HepG2 (cell line): Measurements from ENCODE around the gene RAB40C. TPM values are rescaled to one million over a fixed set of nuclear protein-coding genes. Genes with fewer than 3 reads are reported as not detected.

Experiments
- HOXD1 ChIP-seq: sonication (generic); formaldehyde crosslinking; IDR thresholded peaks from 2 replicates; pipeline ENCODE4 v1.5.0; 2020; ENCODE audit warnings: missing genetic modification reagents
- POLR2A ChIP-seq, 2 experiments: IDR thresholded peaks; 2 replicates each; pipeline ENCODE4 v1.6.1; 2011; ENCODE audit warnings: low read depth in 2 of 2, low read length in 2 of 2, mild to moderate bottlenecking in 1 of 2, moderate library complexity in 1 of 2; ENCODE audit not compliant: insufficient read depth in 1 of 2
- RAD51 ChIP-seq: fragments of 450-650 bp; IDR thresholded peaks from 2 replicates; pipeline ENCODE4 v1.6.1; 2016; ENCODE audit warnings: borderline replicate concordance
- ZNF101 ChIP-seq: sonication (generic); formaldehyde crosslinking; IDR thresholded peaks from 2 replicates; pipeline ENCODE4 v1.4.0; 2020; ENCODE audit warnings: mild to moderate bottlenecking, low read depth, missing genetic modification reagents, borderline replicate concordance
- ZNF343 ChIP-seq: sonication (generic); formaldehyde crosslinking; IDR thresholded peaks from 2 replicates; pipeline ENCODE4 v1.4.0; 2020; ENCODE audit warnings: mild to moderate bottlenecking, missing genetic modification reagents
- polyA plus RNA-seq, 8 experiments: library from polyadenylated mRNA; depleted of rRNA in 3 of 8; stranded (reverse) in 7 of 8; unstranded in 1 of 8; fragments of >200 nt; fragmentation: Illumina TruSeq in 4 of 8; extraction: Trizol in 4 of 8; gene quantifications; 2 replicates each; pipeline versions ENCODE4 v1.2.1 to v1.2.3, GENCODE V29; 2011 to 2016; ENCODE audit warnings: low read depth in 4 of 8, missing spikeins in 1 of 8, mixed read lengths in 1 of 8; ENCODE audit not compliant: insufficient read depth in 1 of 8
- total RNA-seq, 5 experiments: library from RNA; depleted of rRNA; stranded (reverse); fragments of >200 nt; fragmentation: Illumina TruSeq; extraction: Trizol; gene quantifications; 2 replicates each; pipeline ENCODE4 v1.2.3, GENCODE V29; 2016; ENCODE audit warnings: low read depth in 1 of 5
- TF ChIP-seq, protein P1 (sequence below): sonication (generic); formaldehyde crosslinking; IDR thresholded peaks from 2 replicates; pipeline ENCODE4 v1.4.0; 2020; ENCODE audit warnings: missing genetic modification reagents, borderline replicate concordance
- TF ChIP-seq, protein P2 (sequence below): sonication (generic); formaldehyde crosslinking; IDR thresholded peaks from 2 replicates; pipeline ENCODE4 v1.4.0; 2020; ENCODE audit warnings: missing genetic modification reagents, borderline replicate concordance
- TF ChIP-seq, protein P3 (sequence below): sonication (generic); formaldehyde crosslinking; IDR thresholded peaks from 2 replicates; pipeline ENCODE4 v1.4.0; 2020; ENCODE audit warnings: missing genetic modification reagents, borderline replicate concordance

The RAB40C gene
- total and polyA plus RNA-seq, 2 of the 13 experiments (the other 11 are each of a cell fraction or from before 2014, with no cell fraction given), result 7.7 to 11.5 TPM

DNA sequence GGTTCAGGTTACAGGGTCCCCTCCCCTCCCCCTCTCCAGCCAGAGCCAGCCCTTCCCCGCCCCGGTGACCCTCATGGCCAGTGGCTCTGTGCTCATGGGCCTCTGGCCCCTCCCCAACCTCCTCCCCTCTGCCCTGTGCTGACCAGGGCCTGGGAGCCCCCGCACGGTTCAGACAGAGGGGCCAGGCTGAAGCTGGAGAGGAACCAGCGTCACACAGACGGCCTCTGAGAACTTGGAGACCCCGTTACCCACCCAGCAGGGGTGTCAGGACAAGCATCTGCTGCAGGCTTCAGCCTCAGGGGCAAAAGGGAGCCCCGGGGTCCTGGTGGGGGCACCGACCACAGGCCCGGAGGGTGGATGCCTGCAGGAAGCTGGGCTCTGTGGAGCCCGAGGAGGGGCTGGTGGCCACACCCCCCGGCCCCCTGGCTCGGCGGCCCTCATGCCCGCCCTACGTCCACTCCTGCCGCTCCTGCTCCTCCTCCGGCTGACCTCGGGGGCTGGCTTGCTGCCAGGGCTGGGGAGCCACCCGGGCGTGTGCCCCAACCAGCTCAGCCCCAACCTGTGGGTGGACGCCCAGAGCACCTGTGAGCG, 41.0 kb downstream of the RAB40C start, which contains the start of gene WFIKKN1 (continued):
- TF ChIP-seq, protein P1, sequence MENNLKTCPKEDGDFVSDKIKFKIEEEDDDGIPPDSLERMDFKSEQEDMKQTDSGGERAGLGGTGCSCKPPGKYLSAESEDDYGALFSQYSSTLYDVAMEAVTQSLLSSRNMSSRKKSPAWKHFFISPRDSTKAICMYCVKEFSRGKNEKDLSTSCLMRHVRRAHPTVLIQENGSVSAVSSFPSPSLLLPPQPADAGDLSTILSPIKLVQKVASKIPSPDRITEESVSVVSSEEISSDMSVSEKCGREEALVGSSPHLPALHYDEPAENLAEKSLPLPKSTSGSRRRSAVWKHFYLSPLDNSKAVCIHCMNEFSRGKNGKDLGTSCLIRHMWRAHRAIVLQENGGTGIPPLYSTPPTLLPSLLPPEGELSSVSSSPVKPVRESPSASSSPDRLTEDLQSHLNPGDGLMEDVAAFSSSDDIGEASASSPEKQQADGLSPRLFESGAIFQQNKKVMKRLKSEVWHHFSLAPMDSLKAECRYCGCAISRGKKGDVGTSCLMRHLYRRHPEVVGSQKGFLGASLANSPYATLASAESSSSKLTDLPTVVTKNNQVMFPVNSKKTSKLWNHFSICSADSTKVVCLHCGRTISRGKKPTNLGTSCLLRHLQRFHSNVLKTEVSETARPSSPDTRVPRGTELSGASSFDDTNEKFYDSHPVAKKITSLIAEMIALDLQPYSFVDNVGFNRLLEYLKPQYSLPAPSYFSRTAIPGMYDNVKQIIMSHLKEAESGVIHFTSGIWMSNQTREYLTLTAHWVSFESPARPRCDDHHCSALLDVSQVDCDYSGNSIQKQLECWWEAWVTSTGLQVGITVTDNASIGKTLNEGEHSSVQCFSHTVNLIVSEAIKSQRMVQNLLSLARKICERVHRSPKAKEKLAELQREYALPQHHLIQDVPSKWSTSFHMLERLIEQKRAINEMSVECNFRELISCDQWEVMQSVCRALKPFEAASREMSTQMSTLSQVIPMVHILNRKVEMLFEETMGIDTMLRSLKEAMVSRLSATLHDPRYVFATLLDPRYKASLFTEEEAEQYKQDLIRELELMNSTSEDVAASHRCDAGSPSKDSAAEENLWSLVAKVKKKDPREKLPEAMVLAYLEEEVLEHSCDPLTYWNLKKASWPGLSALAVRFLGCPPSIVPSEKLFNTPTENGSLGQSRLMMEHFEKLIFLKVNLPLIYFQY (CRISPR knock-in tag), result no peak
- TF ChIP-seq, protein P2, sequence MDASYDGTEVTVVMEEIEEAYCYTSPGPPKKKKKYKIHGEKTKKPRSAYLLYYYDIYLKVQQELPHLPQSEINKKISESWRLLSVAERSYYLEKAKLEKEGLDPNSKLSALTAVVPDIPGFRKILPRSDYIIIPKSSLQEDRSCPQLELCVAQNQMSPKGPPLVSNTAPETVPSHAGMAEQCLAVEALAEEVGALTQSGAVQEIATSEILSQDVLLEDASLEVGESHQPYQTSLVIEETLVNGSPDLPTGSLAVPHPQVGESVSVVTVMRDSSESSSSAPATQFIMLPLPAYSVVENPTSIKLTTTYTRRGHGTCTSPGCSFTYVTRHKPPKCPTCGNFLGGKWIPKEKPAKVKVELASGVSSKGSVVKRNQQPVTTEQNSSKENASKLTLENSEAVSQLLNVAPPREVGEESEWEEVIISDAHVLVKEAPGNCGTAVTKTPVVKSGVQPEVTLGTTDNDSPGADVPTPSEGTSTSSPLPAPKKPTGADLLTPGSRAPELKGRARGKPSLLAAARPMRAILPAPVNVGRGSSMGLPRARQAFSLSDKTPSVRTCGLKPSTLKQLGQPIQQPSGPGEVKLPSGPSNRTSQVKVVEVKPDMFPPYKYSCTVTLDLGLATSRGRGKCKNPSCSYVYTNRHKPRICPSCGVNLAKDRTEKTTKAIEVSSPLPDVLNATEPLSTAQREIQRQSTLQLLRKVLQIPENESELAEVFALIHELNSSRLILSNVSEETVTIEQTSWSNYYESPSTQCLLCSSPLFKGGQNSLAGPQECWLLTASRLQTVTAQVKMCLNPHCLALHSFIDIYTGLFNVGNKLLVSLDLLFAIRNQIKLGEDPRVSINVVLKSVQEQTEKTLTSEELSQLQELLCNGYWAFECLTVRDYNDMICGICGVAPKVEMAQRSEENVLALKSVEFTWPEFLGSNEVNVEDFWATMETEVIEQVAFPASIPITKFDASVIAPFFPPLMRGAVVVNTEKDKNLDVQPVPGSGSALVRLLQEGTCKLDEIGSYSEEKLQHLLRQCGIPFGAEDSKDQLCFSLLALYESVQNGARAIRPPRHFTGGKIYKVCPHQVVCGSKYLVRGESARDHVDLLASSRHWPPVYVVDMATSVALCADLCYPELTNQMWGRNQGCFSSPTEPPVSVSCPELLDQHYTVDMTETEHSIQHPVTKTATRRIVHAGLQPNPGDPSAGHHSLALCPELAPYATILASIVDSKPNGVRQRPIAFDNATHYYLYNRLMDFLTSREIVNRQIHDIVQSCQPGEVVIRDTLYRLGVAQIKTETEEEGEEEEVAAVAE (CRISPR knock-in tag), result no peak
- TF ChIP-seq RAD51 (no peak), ZNF101 (CRISPR knock-in tag) (no peak), POLR2A (IDR thresholded peaks at IDR 0.05; ENCODE audit: insufficient read depth in 1 of 2, low read depth in 2 of 2, low read length in 2 of 2) (peak in 1 of 2 experiments; percentile 61; a peak in 1 of 4 replicates), ZNF343 (CRISPR knock-in tag) (no peak), HOXD1 (CRISPR knock-in tag) (no peak)
- TF ChIP-seq, protein P3, sequence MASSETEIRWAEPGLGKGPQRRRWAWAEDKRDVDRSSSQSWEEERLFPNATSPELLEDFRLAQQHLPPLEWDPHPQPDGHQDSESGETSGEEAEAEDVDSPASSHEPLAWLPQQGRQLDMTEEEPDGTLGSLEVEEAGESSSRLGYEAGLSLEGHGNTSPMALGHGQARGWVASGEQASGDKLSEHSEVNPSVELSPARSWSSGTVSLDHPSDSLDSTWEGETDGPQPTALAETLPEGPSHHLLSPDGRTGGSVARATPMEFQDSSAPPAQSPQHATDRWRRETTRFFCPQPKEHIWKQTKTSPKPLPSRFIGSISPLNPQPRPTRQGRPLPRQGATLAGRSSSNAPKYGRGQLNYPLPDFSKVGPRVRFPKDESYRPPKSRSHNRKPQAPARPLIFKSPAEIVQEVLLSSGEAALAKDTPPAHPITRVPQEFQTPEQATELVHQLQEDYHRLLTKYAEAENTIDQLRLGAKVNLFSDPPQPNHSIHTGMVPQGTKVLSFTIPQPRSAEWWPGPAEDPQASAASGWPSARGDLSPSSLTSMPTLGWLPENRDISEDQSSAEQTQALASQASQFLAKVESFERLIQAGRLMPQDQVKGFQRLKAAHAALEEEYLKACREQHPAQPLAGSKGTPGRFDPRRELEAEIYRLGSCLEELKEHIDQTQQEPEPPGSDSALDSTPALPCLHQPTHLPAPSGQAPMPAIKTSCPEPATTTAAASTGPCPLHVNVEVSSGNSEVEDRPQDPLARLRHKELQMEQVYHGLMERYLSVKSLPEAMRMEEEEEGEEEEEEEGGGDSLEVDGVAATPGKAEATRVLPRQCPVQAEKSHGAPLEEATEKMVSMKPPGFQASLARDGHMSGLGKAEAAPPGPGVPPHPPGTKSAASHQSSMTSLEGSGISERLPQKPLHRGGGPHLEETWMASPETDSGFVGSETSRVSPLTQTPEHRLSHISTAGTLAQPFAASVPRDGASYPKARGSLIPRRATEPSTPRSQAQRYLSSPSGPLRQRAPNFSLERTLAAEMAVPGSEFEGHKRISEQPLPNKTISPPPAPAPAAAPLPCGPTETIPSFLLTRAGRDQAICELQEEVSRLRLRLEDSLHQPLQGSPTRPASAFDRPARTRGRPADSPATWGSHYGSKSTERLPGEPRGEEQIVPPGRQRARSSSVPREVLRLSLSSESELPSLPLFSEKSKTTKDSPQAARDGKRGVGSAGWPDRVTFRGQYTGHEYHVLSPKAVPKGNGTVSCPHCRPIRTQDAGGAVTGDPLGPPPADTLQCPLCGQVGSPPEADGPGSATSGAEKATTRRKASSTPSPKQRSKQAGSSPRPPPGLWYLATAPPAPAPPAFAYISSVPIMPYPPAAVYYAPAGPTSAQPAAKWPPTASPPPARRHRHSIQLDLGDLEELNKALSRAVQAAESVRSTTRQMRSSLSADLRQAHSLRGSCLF, result no peak
